GM23338 (cell line): ENCODE data around the gene PRAMEF12. TPM values are rescaled to one million over a fixed set of nuclear protein-coding genes. Genes with fewer than 3 reads are reported as not detected.
"Not testable (repeated sequence)": the region's sequence is repeated elsewhere in the genome, so short reads cannot be mapped to it uniquely, and the experiment has no call there.

Experiments used
- ATAC-seq: fragments of 200-7000 bp; cut with Tn5 transposase; 3 replicates; pipeline ENCODE4 v1.9.1; 2020
- DNase-seq: peaks from one replicate; pipeline ENCODE4 v3.0.0-alpha.2; 2015; ENCODE audit warnings: low spot score
- H2AFZ ChIP-seq: fragments of 200-600 bp; sonication (generic); 2 replicates; pipeline ENCODE4 v1.8.0; 2016; ENCODE audit warnings: antibody characterized with exemption, mild to moderate bottlenecking, moderate library complexity
- H3F3A ChIP-seq: fragments of 200-600 bp; sonication (generic); replicated peaks from 2 replicates; pipeline ENCODE4 v1.8.0; 2017; ENCODE audit warnings: antibody characterized with exemption, mixed run types, low read depth
- H3K27ac ChIP-seq: fragments of 200-600 bp; sonication (generic); 2 replicates; pipeline ENCODE4 v1.6.1; 2016; ENCODE audit warnings: low read depth
- H3K27me3 ChIP-seq: fragments of 200-600 bp; sonication (generic); 2 replicates; pipeline ENCODE4 v1.8.0; 2016; ENCODE audit warnings: mild to moderate bottlenecking, mixed run types, moderate library complexity; ENCODE audit not compliant: insufficient read depth
- H3K36me3 ChIP-seq: fragments of 200-600 bp; sonication (generic); 2 replicates; pipeline ENCODE4 v1.8.0; 2016; ENCODE audit warnings: mild to moderate bottlenecking; ENCODE audit not compliant: insufficient read depth
- H3K4me1 ChIP-seq: fragments of 200-600 bp; sonication (generic); 2 replicates; pipeline ENCODE4 v1.8.0; 2016; ENCODE audit warnings: mild to moderate bottlenecking, moderate library complexity; ENCODE audit not compliant: insufficient read depth
- H3K4me2 ChIP-seq: fragments of 200-600 bp; sonication (generic); 2 replicates; pipeline ENCODE4 v1.7.1; 2017; ENCODE audit warnings: mixed run types
- H3K4me3 ChIP-seq: fragments of 200-600 bp; sonication (generic); 2 replicates; pipeline ENCODE4 v1.6.1; 2016; ENCODE audit warnings: mixed run types
- H3K79me2 ChIP-seq: fragments of 200-600 bp; sonication (generic); replicated peaks from 2 replicates; pipeline ENCODE4 v1.8.0; 2017; ENCODE audit warnings: mild to moderate bottlenecking; ENCODE audit not compliant: insufficient read depth
- H3K9me2 ChIP-seq: fragments of 200-600 bp; sonication (generic); 2 replicates; pipeline ENCODE4 v1.8.0; 2017; ENCODE audit not compliant: insufficient read depth
- H4K20me1 ChIP-seq: fragments of 200-600 bp; sonication (generic); replicated peaks from 2 replicates; pipeline ENCODE4 v1.8.0; 2017; ENCODE audit warnings: mild to moderate bottlenecking; ENCODE audit not compliant: insufficient read depth
- H3K27ac Mint-ChIP-seq: 2 replicates; pipeline ENCODE4 v1.8.0; 2020; ENCODE audit warnings: inconsistent platforms, mild to moderate bottlenecking, moderate library complexity, mixed read lengths
- H3K27me3 Mint-ChIP-seq: 3 replicates; pipeline ENCODE4 v1.8.0; 2022; ENCODE audit warnings: low read depth, mild to moderate bottlenecking, moderate library complexity, mixed read lengths, inconsistent platforms; ENCODE audit not compliant: insufficient read depth, poor library complexity
- H3K36me3 Mint-ChIP-seq: 3 replicates; pipeline ENCODE4 v1.8.0; 2021; ENCODE audit warnings: low read depth, mild to moderate bottlenecking, inconsistent platforms, moderate library complexity, mixed read lengths
- H3K4me1 Mint-ChIP-seq: 3 replicates; pipeline ENCODE4 v1.8.0; 2020; ENCODE audit warnings: mild to moderate bottlenecking, inconsistent platforms, mixed read lengths
- H3K4me3 Mint-ChIP-seq: 3 replicates; pipeline ENCODE4 v1.8.0; 2021; ENCODE audit warnings: moderate library complexity, mild to moderate bottlenecking, inconsistent platforms, mixed read lengths
- H3K9me3 Mint-ChIP-seq: 3 replicates; pipeline ENCODE4 v1.8.0; 2020; ENCODE audit warnings: moderate library complexity, mild to moderate bottlenecking, inconsistent platforms, mixed read lengths
- CREB1 ChIP-seq: fragments of 250-450 bp; sonication (Bioruptor Pico); IDR thresholded peaks from 2 replicates; pipeline ENCODE4 v1.5.0; 2020; ENCODE audit warnings: low read depth, mild to moderate bottlenecking, moderate library complexity
- EZH2 ChIP-seq: fragments of 200-600 bp; sonication (generic); IDR thresholded peaks from one replicate; pipeline ENCODE4 v1.8.0; 2017; ENCODE audit warnings: antibody characterized with exemption, mild to moderate bottlenecking, low read depth; ENCODE audit not compliant: unreplicated experiment
- EZH2phosphoT487 ChIP-seq: fragments of 200-600 bp; sonication (generic); IDR thresholded peaks from one replicate; pipeline ENCODE4 v1.8.1; 2018; ENCODE audit warnings: antibody characterized with exemption; ENCODE audit not compliant: unreplicated experiment
- JUNB ChIP-seq: IDR thresholded peaks from one replicate; pipeline ENCODE4 v1.6.1; 2016; ENCODE audit warnings: antibody characterized with exemption; ENCODE audit not compliant: unreplicated experiment
- NANOG ChIP-seq: IDR thresholded peaks from 2 replicates; pipeline ENCODE4 v1.6.1; 2016; ENCODE audit warnings: antibody characterized with exemption, borderline replicate concordance
- REST ChIP-seq: IDR thresholded peaks from one replicate; pipeline ENCODE4 v1.6.1; 2018; ENCODE audit warnings: antibody characterized with exemption; ENCODE audit not compliant: unreplicated experiment
- STAT1 ChIP-seq: IDR thresholded peaks from one replicate; pipeline ENCODE4 v1.6.1; 2016; ENCODE audit warnings: antibody characterized with exemption; ENCODE audit not compliant: unreplicated experiment
- ZNF114 ChIP-seq: fragments of 250-450 bp; sonication (Bioruptor Pico); IDR thresholded peaks from 2 replicates; pipeline ENCODE4 v1.5.0; 2020; ENCODE audit warnings: mild to moderate bottlenecking, moderate library complexity
- ZNF331 ChIP-seq: fragments of 250-450 bp; sonication (Bioruptor Pico); IDR thresholded peaks from 2 replicates; pipeline ENCODE4 v1.5.0; 2020; ENCODE audit warnings: low read depth, mild to moderate bottlenecking, moderate library complexity
- polyA plus RNA-seq: library from polyadenylated mRNA; unstranded; fragments of >200 nt; fragmentation: Nextera tagmentation; extraction: Ambion mirVana; gene quantifications from 2 replicates; pipeline ENCODE4 v1.2.1, GENCODE V29; 2016
- total RNA-seq: library from RNA; depleted of rRNA; stranded (reverse); fragments of >200 nt; shearing (Covaris generic); gene quantifications from 2 replicates; pipeline ENCODE4 v1.2.3, GENCODE V29; 2014
- TF ChIP-seq, protein P1 (sequence below), 2 experiments: fragments of 200-600 bp in 1 of 2; sonication (generic) in 1 of 2; conservative IDR thresholded peaks; 2 replicates each; pipeline versions ENCODE4 v1.5.1 to v1.6.1; 2016 to 2017; ENCODE audit warnings: antibody characterized with exemption in 2 of 2, low read depth in 2 of 2, mild to moderate bottlenecking in 2 of 2, moderate library complexity in 1 of 2

Gene PRAMEF12
- total and polyA plus RNA-seq, 2 experiments from 2014 or later, result not detected

DNA sequence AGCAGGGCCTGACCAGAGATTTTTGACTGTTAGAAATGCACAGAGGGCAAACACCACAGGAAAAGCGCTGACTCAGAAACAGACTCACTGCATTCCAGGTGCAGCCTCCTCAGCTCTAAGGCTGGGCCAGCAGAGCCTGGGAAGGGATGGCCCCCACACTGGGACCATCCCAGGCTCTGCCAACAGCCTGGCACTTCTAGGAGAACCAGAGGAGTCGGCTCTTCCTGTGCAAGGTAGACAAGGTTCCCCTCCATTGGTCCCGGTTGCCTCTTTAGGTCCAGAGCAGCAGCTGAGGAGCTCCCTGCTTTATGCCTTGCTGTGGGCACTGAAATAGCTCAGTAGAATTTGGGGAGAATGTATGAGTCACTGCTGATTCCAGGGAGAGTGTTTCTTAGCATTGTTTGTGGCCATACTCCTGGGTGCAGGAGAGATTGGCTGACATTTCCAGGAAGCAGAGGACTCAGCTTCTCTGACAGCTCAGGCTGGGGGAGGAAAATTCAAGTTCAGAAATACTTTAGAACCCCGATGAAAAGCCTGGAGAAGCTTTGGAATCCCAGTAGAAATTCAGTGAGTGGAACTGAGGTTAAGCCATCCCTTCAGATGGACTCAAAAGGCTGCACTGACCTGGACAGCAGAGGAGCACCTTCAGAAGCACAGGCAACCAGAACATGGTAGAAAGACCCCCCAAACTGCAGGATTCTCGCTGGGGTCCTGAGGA lies 37.3 kb downstream of the PRAMEF12 start (continued):
- no peak for TF ChIP-seq EZH2phosphoT487
- TF ChIP-seq ZNF331 (CRISPR knock-in tag), result no peak
- no peak for TF ChIP-seq JUNB
- TF ChIP-seq, protein P1, sequence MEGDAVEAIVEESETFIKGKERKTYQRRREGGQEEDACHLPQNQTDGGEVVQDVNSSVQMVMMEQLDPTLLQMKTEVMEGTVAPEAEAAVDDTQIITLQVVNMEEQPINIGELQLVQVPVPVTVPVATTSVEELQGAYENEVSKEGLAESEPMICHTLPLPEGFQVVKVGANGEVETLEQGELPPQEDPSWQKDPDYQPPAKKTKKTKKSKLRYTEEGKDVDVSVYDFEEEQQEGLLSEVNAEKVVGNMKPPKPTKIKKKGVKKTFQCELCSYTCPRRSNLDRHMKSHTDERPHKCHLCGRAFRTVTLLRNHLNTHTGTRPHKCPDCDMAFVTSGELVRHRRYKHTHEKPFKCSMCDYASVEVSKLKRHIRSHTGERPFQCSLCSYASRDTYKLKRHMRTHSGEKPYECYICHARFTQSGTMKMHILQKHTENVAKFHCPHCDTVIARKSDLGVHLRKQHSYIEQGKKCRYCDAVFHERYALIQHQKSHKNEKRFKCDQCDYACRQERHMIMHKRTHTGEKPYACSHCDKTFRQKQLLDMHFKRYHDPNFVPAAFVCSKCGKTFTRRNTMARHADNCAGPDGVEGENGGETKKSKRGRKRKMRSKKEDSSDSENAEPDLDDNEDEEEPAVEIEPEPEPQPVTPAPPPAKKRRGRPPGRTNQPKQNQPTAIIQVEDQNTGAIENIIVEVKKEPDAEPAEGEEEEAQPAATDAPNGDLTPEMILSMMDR (conservative IDR thresholded peaks at IDR 0.05; ENCODE audit: low read depth in 2 of 2), result no peak
- no peak for TF ChIP-seq ZNF114
- no peak for TF ChIP-seq REST
- no peak for TF ChIP-seq NANOG
- no peak for TF ChIP-seq EZH2
- TF ChIP-seq STAT1, result no peak
- TF ChIP-seq CREB1, result no peak

DNA sequence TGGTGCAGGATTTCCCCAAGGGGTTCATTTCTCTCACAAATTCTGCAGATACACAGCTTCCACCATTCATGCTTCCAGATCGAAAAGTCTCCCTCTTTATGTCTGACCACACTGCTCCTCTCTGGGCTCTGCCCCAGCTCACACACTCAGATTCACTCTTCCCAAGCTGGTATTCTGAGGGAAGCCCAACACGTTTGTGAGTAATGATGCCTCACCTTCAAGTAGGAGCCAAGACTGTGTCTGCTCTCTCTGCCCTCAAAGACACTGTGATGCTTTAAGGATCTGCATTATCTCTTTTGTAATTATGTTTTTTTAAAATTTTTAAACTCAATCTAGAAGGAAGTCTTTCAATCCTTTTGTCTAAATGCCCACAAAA lies 37.9 kb downstream of the PRAMEF12 start:
- no peaks in the 10 kb centered on the region for H4K20me1 ChIP-seq
- H3K79me2 ChIP-seq, result no peaks in the 10 kb centered on the region
- no peaks in the 10 kb centered on the region for H3K4me1 ChIP-seq
- Mint-ChIP-seq H3K9me3 (peaks cover 86% of the 10 kb centered on the region), H3K36me3 (peaks cover 39% of the 10 kb centered on the region), H3K4me1 (no peaks in the 10 kb centered on the region), H3K27me3 (peaks cover 2% of the 10 kb centered on the region), H3K27ac (no peak overlapping the region), H3K4me3 (no peak overlapping the region)
- ATAC-seq (no peak), DNase-seq (no peak)
- TF ChIP-seq JUNB, result no peak
- TF ChIP-seq, protein P1 (conservative IDR thresholded peaks at IDR 0.05; ENCODE audit: low read depth in 2 of 2), result no peak
- TF ChIP-seq EZH2phosphoT487, result no peak
- TF ChIP-seq NANOG, result no peak
- no peak for TF ChIP-seq ZNF114
- H2AFZ ChIP-seq, result no peak overlapping the region
- no peaks in the 10 kb centered on the region for H3K36me3 ChIP-seq
- no peaks in the 10 kb centered on the region for H3K27me3 ChIP-seq
- H3K27ac ChIP-seq, result no peak overlapping the region
- no peak overlapping the region for H3K4me3 ChIP-seq
- H3K4me2 ChIP-seq, result no peak overlapping the region
- no peaks in the 10 kb centered on the region for H3F3A ChIP-seq
- H3K9me2 ChIP-seq, result no peaks in the 10 kb centered on the region

DNA sequence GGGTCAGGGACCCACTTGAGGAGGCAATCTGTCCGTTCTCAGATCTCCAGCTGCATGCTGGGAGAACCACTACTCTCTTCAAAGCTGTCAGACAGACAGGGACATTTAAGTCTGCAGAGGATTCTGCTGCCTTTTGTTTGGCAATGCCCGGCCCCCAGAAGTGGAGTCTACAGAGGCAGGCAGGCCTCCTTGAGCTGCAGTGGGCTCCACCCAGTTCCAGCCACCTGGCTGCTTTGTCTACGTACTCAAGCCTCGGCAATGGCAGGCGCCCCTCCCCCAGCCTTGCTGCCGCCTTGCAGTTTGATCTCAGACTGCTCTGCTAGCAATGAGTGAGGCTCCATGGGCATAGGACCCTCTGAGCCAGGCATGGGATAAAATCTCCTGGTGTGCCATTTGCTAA lies 45.5 kb downstream of the PRAMEF12 start:
- DNase-seq, H3K27ac ChIP-seq, H3K27me3 Mint-ChIP-seq, H3K4me2 ChIP-seq, H3F3A ChIP-seq, H3K27me3 ChIP-seq, H3K36me3 ChIP-seq, H3K79me2 ChIP-seq, H3K27ac Mint-ChIP-seq, H3K4me1 Mint-ChIP-seq, H4K20me1 ChIP-seq, H3K4me1 ChIP-seq, H3K4me3 Mint-ChIP-seq, ATAC-seq, H3K4me3 ChIP-seq, H3K9me2 ChIP-seq, H2AFZ ChIP-seq: not testable (repeated sequence)
- Mint-ChIP-seq H3K9me3 (peaks cover 70% of the 10 kb centered on the region), H3K36me3 (peaks cover 12% of the 10 kb centered on the region; the same call in 2 of the 3 replicates)
